A673 (cell line): ENCODE data around the gene SLC26A11. TPM values are rescaled to one million over a fixed set of nuclear protein-coding genes. Genes with fewer than 3 reads are reported as not detected.

ENCODE experiments used
- BruUV-seq: library from RNA; stranded (reverse); fragments of 400-500 nt; replicated peaks from 2 replicates; lab custom pipeline; 2021; lab: Mats Ljungman, UMichigan
- CTCF ChIA-PET: fragments of 300-600 bp; sonication (Branson Sonifier 250); formaldehyde crosslinking; loops from one replicate; lab custom pipeline; 2022; ENCODE audit warnings: antibody characterized with exemption; lab: Charles Lee
- POLR2A ChIA-PET: fragments of 300-600 bp; sonication (Branson Sonifier 250); formaldehyde crosslinking; loops from one replicate; lab custom pipeline; 2022; ENCODE audit warnings: antibody characterized with exemption; ENCODE audit not compliant: low non-redundant PET; lab: Charles Lee
- DNase-seq: peaks from one replicate; pipeline ENCODE4 v3.0.0-alpha.2; 2015; ENCODE audit warnings: low spot score
- H3K27ac ChIP-seq: fragments of 200-600 bp; sonication (generic); 2 replicates; pipeline ENCODE4 v1.5.1; 2016; ENCODE audit warnings: mixed run types, low read depth, mild to moderate bottlenecking, mixed read lengths, antibody characterized with exemption, low read length; ENCODE audit not compliant: poor library complexity, severe bottlenecking
- H3K27me3 ChIP-seq: fragments of 200-600 bp; sonication (generic); replicated peaks from 2 replicates; pipeline ENCODE4 v1.6.1; 2017; ENCODE audit warnings: mixed run types, low read depth, mild to moderate bottlenecking, mixed read lengths, antibody characterized with exemption, low read length; ENCODE audit not compliant: insufficient read depth, poor library complexity
- H3K36me3 ChIP-seq: fragments of 200-600 bp; sonication (generic); 2 replicates; pipeline ENCODE4 v1.6.1; 2016; ENCODE audit warnings: mixed run types, mild to moderate bottlenecking, mixed read lengths, antibody characterized with exemption, low read length; ENCODE audit not compliant: insufficient read depth, poor library complexity, severe bottlenecking
- H3K4me1 ChIP-seq: fragments of 200-600 bp; sonication (generic); 2 replicates; pipeline ENCODE4 v1.6.1; 2017; ENCODE audit warnings: mixed run types, mild to moderate bottlenecking, mixed read lengths, antibody characterized with exemption, low read length; ENCODE audit not compliant: insufficient read depth, poor library complexity, severe bottlenecking
- H3K4me3 ChIP-seq: fragments of 200-600 bp; sonication (generic); 2 replicates; pipeline ENCODE4 v1.5.1; 2016; ENCODE audit warnings: low read depth, mixed run types, mild to moderate bottlenecking, mixed read lengths, low read length; ENCODE audit not compliant: poor library complexity, severe bottlenecking
- H3K9me3 ChIP-seq: fragments of 200-600 bp; sonication (generic); 2 replicates; pipeline ENCODE4 v1.6.1; 2016; ENCODE audit warnings: mixed run types, low read depth, mild to moderate bottlenecking, mixed read lengths, antibody characterized with exemption, low read length; ENCODE audit not compliant: poor library complexity, severe bottlenecking
- CTCF ChIP-seq: fragments of 300-800, 200-600 bp; sonication (generic); conservative IDR thresholded peaks from 2 replicates; pipeline ENCODE4 v1.5.1; 2017; ENCODE audit warnings: low read depth, mild to moderate bottlenecking, antibody characterized with exemption, low read length, moderate library complexity, mixed read lengths
- EZH2 ChIP-seq: fragments of 200-600 bp; sonication (generic); IDR thresholded peaks from 2 replicates; pipeline ENCODE4 v1.6.1; 2017; ENCODE audit warnings: borderline replicate concordance, low read depth, mild to moderate bottlenecking, mixed read lengths, antibody characterized with exemption, low read length; ENCODE audit not compliant: poor library complexity, severe bottlenecking
- intact Hi-C: fragments of 100-400 bp; cut with micrococcal nuclease; formaldehyde crosslinking; loops from one replicate; pipeline ENCODE4 v1.10.0; 2022; ENCODE audit not compliant: unreplicated experiment
- total RNA-seq: library from RNA; stranded (reverse); gene quantifications from 2 replicates; pipeline ENCODE4 v1.2.3, GENCODE V29; 2021

Gene SLC26A11
- total RNA-seq, 1 experiment from 2014 or later: 23.5 TPM

GRCh38 chr17:80185968-80186367 is 34.3 kb upstream of the SLC26A11 start:
- Histone ChIP-seq H3K36me3 (no peaks in the 10 kb centered on the region), H3K4me3 (no peak overlapping the region), H3K27me3 (no peaks in the 10 kb centered on the region), H3K9me3 (no peaks in the 10 kb centered on the region), H3K27ac (no peak overlapping the region), H3K4me1 (no peaks in the 10 kb centered on the region)
- POLR2A ChIA-PET: no interaction called here
- TF ChIP-seq CTCF (no peak), EZH2 (no peak)
- DNase-seq: no peak
- BruUV-seq: no TSS peak
- intact Hi-C loops: no loop called here
- CTCF ChIA-PET: no interaction called here

GRCh38 chr17:80187090-80187489 is 33.1 kb upstream of the SLC26A11 start:
- ChIA-PET CTCF (interaction anchor here (0.7 kb wide), 1 partner anchor 9 kb away, joined by 4 read pairs; no protein-coding TSS in a partner anchor), POLR2A (no interaction called here)
- no peaks in the 10 kb centered on the region for H3K9me3 ChIP-seq
- intact Hi-C loops: no loop called here
- H3K36me3 ChIP-seq: no peaks in the 10 kb centered on the region
- TF ChIP-seq EZH2 (no peak), CTCF (no peak)
- DNase-seq: no peak
- no peaks in the 10 kb centered on the region for H3K4me1 ChIP-seq
- BruUV-seq: no TSS peak
- H3K4me3 ChIP-seq: no peak overlapping the region
- no peaks in the 10 kb centered on the region for H3K27me3 ChIP-seq
- H3K27ac ChIP-seq: no peak overlapping the region

GRCh38 chr17:80187515-80187941 is 32.7 kb upstream of the SLC26A11 start:
- no peaks in the 10 kb centered on the region for H3K27me3 ChIP-seq
- H3K4me3 ChIP-seq: no peak overlapping the region
- no peaks in the 10 kb centered on the region for H3K4me1 ChIP-seq
- DNase-seq: no peak
- BruUV-seq: no TSS peak
- intact Hi-C loops: no loop called here
- H3K36me3 ChIP-seq: no peaks in the 10 kb centered on the region
- H3K27ac ChIP-seq: no peak overlapping the region
- no peaks in the 10 kb centered on the region for H3K9me3 ChIP-seq
- ChIA-PET POLR2A (no interaction called here), CTCF (interaction anchor here (0.7 kb wide), 1 partner anchor 8 kb away, joined by 4 read pairs; no protein-coding TSS in a partner anchor)
- TF ChIP-seq CTCF (no peak), EZH2 (no peak)
